GM18870 (cell line): ENCODE results near the gene PHOX2A.

ENCODE experiments used
- ATAC-seq: cut with Tn5 transposase; IDR thresholded peaks from one replicate; pipeline ENCODE4 v1.9.1; 2021; ENCODE audit warnings: moderate library complexity; ENCODE audit not compliant: unreplicated experiment

Gene PHOX2A

GRCh38 chr11:72235351-72236057 is 8.5 kb downstream of the PHOX2A start:
- ATAC-seq = no peak

GRCh38 chr11:72234920-72235319 is 9.1 kb downstream of the PHOX2A start:
- ATAC-seq = no peak

- no peak for ATAC-seq
Measured at GRCh38 chr11:72234514-72234830, 9.5 kb downstream of the PHOX2A start.

GRCh38 chr11:72233773-72234513 is 10.0 kb downstream of the PHOX2A start:
- ATAC-seq = no peak

- no peak for ATAC-seq
Measured at GRCh38 chr11:72233056-72233772, 10.8 kb downstream of the PHOX2A start.

GRCh38 chr11:72232260-72233055 is 11.5 kb downstream of the PHOX2A start:
- ATAC-seq = no peak

GRCh38 chr11:72231396-72232259 is 12.3 kb downstream of the PHOX2A start:
- no peak for ATAC-seq

GRCh38 chr11:72230764-72231365 is 13.1 kb downstream of the PHOX2A start:
- ATAC-seq = no peak

- no peak for ATAC-seq
Measured at GRCh38 chr11:72229925-72230763, 13.8 kb downstream of the PHOX2A start.

GRCh38 chr11:72229336-72229924 is 14.5 kb downstream of the PHOX2A start:
- no peak for ATAC-seq

- ATAC-seq = no peak
Measured at GRCh38 chr11:72228844-72229231, 15.1 kb downstream of the PHOX2A start.

GRCh38 chr11:72228229-72228843 is 15.6 kb downstream of the PHOX2A start:
- no peak for ATAC-seq

- no peak for ATAC-seq
Measured at GRCh38 chr11:72227316-72228228, 16.4 kb downstream of the PHOX2A start.

- ATAC-seq = no peak
Measured at GRCh38 chr11:72226701-72227100, 17.3 kb downstream of the PHOX2A start.

- ATAC-seq = no peak
Measured at GRCh38 chr11:72225411-72225951, 18.5 kb downstream of the PHOX2A start.

GRCh38 chr11:72224564-72225410 is 19.2 kb downstream of the PHOX2A start, which contains the start of gene INPPL1:
INPPL1 (plus strand) TSS chr11:72224767; CDS start chr11:72224985, 218 bp downstream.
- no peak for ATAC-seq
